GM18861 (cell line): ENCODE data around the gene DNMT1.

Experiments used
- ATAC-seq: cut with Tn5 transposase; IDR thresholded peaks from one replicate; pipeline ENCODE4 v1.9.1; 2021; ENCODE audit not compliant: unreplicated experiment

DNMT1 gene

GRCh38 chr19:10115392-10116084 lies 79.2 kb downstream of the DNMT1 start:
- no peak for ATAC-seq

- no peak for ATAC-seq
Observed at GRCh38 chr19:10114651-10115391, 79.9 kb downstream of the DNMT1 start.

- no peak for ATAC-seq
Observed at GRCh38 chr19:10113964-10114650, 80.6 kb downstream of the DNMT1 start.

GRCh38 chr19:10113592-10113963 lies 81.2 kb downstream of the DNMT1 start:
- ATAC-seq = no peak

GRCh38 chr19:10112895-10113591 lies 81.7 kb downstream of the DNMT1 start:
- ATAC-seq = no peak

GRCh38 chr19:10112037-10112761 lies 82.6 kb downstream of the DNMT1 start:
- no peak for ATAC-seq

GRCh38 chr19:10111405-10111811 lies 83.3 kb downstream of the DNMT1 start, which contains the start of gene P2RY11:
Gene P2RY11 (plus strand): TSS chr19:10111693. CDS start chr19:10111722, 29 bp downstream.
- ATAC-seq = no peak

GRCh38 chr19:10110972-10111317 lies 83.8 kb downstream of the DNMT1 start:
- no peak for ATAC-seq

GRCh38 chr19:10110076-10110971 lies 84.4 kb downstream of the DNMT1 start:
- no peak for ATAC-seq

GRCh38 chr19:10109528-10109927 lies 85.2 kb downstream of the DNMT1 start:
- ATAC-seq = no peak

- no peak for ATAC-seq
Observed at GRCh38 chr19:10107817-10108367, 86.9 kb downstream of the DNMT1 start.

GRCh38 chr19:10107254-10107653 lies 87.5 kb downstream of the DNMT1 start:
- no peak for ATAC-seq

- peak; percentile 33 for ATAC-seq
Observed at GRCh38 chr19:10106100-10106936, 88.4 kb downstream of the DNMT1 start, which contains the start of gene PPAN. Gene PPAN (plus strand): TSS chr19:10106362. CDS start chr19:10106395, 33 bp downstream.

GRCh38 chr19:10105509-10106099 lies 89.1 kb downstream of the DNMT1 start:
- ATAC-seq = peak; percentile 17

- peak; percentile 41 for ATAC-seq
Observed at GRCh38 chr19:10104665-10105508, 89.9 kb downstream of the DNMT1 start.

- no peak for ATAC-seq
Observed at GRCh38 chr19:10104130-10104513, 90.6 kb downstream of the DNMT1 start.

- ATAC-seq = peak; percentile 33
Observed at GRCh38 chr19:10102787-10103236, 91.9 kb downstream of the DNMT1 start.
